ENCODE data around the gene PTPRN2. TPM values are rescaled to one million over a fixed set of nuclear protein-coding genes. Genes with fewer than 3 reads are reported as not detected.

Gene PTPRN2
- total and polyA plus RNA-seq, 2 of the 13 experiments (the other 11 are each of a cell fraction or from before 2014, with no cell fraction given): 2.5 to 24.2 TPM

DNA sequence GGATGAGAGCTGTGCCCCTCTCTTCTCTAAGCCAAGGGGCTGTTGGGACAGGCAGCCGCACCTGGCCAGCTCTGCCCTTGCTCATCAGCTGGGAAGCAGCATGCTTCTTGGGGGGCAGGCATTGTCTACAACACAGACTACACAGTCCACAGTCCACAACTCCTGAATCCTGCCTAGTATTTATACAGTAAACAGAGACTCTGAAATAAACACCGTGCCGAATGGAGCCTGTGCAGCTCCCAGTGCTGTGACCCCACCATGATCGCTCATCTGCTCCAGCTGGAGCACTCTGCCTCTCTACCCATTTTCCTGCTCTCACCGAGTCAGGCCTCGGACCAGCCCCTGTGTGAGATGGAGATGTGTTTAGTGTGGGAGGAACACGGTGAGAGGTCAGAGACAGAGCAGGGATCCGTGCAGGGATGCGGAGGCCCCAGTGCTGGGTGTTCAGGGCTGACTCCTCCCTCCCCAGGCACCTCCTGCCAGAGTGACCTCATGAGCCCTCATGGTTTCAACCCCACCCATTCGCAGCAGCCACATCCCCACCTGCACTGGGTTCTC is 642.8 kb downstream of the PTPRN2 start (continued):
- TF ChIP-seq ZNF17 (CRISPR knock-in tag; IDR thresholded peaks at IDR 0.05): no peak
- TF ChIP-seq GFI1 (CRISPR knock-in tag; IDR thresholded peaks at IDR 0.05; ENCODE audit: borderline replicate concordance): no peak
- TF ChIP-seq ZSCAN20 (CRISPR knock-in tag; IDR thresholded peaks at IDR 0.05; ENCODE audit: borderline replicate concordance): 0 out of 2 replicates have a peak, but pooled peaks have one; percentile 19
- TF ChIP-seq, protein P1, sequence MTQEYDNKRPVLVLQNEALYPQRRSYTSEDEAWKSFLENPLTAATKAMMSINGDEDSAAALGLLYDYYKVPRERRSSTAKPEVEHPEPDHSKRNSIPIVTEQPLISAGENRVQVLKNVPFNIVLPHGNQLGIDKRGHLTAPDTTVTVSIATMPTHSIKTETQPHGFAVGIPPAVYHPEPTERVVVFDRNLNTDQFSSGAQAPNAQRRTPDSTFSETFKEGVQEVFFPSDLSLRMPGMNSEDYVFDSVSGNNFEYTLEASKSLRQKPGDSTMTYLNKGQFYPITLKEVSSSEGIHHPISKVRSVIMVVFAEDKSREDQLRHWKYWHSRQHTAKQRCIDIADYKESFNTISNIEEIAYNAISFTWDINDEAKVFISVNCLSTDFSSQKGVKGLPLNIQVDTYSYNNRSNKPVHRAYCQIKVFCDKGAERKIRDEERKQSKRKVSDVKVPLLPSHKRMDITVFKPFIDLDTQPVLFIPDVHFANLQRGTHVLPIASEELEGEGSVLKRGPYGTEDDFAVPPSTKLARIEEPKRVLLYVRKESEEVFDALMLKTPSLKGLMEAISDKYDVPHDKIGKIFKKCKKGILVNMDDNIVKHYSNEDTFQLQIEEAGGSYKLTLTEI (CRISPR knock-in tag; conservative IDR thresholded peaks at IDR 0.05): no peak
- no peak for TF ChIP-seq MAFF (IDR thresholded peaks at IDR 0.05; ENCODE audit: low read depth, low read length)
- no peak for TF ChIP-seq NCOR1 (IDR thresholded peaks at IDR 0.05; ENCODE audit: borderline replicate concordance, low read length)
- TF ChIP-seq, protein P2, sequence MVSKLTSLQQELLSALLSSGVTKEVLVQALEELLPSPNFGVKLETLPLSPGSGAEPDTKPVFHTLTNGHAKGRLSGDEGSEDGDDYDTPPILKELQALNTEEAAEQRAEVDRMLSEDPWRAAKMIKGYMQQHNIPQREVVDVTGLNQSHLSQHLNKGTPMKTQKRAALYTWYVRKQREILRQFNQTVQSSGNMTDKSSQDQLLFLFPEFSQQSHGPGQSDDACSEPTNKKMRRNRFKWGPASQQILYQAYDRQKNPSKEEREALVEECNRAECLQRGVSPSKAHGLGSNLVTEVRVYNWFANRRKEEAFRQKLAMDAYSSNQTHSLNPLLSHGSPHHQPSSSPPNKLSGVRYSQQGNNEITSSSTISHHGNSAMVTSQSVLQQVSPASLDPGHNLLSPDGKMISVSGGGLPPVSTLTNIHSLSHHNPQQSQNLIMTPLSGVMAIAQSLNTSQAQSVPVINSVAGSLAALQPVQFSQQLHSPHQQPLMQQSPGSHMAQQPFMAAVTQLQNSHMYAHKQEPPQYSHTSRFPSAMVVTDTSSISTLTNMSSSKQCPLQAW (CRISPR knock-in tag; IDR thresholded peaks at IDR 0.05): no peak
- TF ChIP-seq, protein P3, sequence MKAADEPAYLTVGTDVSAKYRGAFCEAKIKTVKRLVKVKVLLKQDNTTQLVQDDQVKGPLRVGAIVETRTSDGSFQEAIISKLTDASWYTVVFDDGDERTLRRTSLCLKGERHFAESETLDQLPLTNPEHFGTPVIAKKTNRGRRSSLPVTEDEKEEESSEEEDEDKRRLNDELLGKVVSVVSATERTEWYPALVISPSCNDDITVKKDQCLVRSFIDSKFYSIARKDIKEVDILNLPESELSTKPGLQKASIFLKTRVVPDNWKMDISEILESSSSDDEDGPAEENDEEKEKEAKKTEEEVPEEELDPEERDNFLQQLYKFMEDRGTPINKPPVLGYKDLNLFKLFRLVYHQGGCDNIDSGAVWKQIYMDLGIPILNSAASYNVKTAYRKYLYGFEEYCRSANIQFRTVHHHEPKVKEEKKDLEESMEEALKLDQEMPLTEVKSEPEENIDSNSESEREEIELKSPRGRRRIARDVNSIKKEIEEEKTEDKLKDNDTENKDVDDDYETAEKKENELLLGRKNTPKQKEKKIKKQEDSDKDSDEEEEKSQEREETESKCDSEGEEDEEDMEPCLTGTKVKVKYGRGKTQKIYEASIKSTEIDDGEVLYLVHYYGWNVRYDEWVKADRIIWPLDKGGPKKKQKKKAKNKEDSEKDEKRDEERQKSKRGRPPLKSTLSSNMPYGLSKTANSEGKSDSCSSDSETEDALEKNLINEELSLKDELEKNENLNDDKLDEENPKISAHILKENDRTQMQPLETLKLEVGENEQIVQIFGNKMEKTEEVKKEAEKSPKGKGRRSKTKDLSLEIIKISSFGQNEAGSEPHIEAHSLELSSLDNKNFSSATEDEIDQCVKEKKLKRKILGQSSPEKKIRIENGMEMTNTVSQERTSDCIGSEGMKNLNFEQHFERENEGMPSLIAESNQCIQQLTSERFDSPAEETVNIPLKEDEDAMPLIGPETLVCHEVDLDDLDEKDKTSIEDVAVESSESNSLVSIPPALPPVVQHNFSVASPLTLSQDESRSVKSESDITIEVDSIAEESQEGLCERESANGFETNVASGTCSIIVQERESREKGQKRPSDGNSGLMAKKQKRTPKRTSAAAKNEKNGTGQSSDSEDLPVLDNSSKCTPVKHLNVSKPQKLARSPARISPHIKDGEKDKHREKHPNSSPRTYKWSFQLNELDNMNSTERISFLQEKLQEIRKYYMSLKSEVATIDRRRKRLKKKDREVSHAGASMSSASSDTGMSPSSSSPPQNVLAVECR (CRISPR knock-in tag; IDR thresholded peaks at IDR 0.05; ENCODE audit: borderline replicate concordance): peak; percentile 61; the same call in 1 of the 2 replicates
- TF ChIP-seq POGZ (CRISPR knock-in tag; IDR thresholded peaks at IDR 0.05): no peak; the same call in 1 of the 2 replicates
- TF ChIP-seq, protein P4, sequence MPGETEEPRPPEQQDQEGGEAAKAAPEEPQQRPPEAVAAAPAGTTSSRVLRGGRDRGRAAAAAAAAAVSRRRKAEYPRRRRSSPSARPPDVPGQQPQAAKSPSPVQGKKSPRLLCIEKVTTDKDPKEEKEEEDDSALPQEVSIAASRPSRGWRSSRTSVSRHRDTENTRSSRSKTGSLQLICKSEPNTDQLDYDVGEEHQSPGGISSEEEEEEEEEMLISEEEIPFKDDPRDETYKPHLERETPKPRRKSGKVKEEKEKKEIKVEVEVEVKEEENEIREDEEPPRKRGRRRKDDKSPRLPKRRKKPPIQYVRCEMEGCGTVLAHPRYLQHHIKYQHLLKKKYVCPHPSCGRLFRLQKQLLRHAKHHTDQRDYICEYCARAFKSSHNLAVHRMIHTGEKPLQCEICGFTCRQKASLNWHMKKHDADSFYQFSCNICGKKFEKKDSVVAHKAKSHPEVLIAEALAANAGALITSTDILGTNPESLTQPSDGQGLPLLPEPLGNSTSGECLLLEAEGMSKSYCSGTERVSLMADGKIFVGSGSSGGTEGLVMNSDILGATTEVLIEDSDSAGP (CRISPR knock-in tag; IDR thresholded peaks at IDR 0.05; ENCODE audit: borderline replicate concordance): no peak
- TF ChIP-seq, protein P5, sequence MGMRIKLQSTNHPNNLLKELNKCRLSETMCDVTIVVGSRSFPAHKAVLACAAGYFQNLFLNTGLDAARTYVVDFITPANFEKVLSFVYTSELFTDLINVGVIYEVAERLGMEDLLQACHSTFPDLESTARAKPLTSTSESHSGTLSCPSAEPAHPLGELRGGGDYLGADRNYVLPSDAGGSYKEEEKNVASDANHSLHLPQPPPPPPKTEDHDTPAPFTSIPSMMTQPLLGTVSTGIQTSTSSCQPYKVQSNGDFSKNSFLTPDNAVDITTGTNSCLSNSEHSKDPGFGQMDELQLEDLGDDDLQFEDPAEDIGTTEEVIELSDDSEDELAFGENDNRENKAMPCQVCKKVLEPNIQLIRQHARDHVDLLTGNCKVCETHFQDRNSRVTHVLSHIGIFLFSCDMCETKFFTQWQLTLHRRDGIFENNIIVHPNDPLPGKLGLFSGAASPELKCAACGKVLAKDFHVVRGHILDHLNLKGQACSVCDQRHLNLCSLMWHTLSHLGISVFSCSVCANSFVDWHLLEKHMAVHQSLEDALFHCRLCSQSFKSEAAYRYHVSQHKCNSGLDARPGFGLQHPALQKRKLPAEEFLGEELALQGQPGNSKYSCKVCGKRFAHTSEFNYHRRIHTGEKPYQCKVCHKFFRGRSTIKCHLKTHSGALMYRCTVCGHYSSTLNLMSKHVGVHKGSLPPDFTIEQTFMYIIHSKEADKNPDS (CRISPR knock-in tag; IDR thresholded peaks at IDR 0.05): no peak
- TF ChIP-seq, protein P6, sequence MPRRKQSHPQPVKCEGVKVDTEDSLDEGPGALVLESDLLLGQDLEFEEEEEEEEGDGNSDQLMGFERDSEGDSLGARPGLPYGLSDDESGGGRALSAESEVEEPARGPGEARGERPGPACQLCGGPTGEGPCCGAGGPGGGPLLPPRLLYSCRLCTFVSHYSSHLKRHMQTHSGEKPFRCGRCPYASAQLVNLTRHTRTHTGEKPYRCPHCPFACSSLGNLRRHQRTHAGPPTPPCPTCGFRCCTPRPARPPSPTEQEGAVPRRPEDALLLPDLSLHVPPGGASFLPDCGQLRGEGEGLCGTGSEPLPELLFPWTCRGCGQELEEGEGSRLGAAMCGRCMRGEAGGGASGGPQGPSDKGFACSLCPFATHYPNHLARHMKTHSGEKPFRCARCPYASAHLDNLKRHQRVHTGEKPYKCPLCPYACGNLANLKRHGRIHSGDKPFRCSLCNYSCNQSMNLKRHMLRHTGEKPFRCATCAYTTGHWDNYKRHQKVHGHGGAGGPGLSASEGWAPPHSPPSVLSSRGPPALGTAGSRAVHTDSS (CRISPR knock-in tag; conservative IDR thresholded peaks at IDR 0.05): no peak
- no peak for TF ChIP-seq PAX8 (CRISPR knock-in tag; IDR thresholded peaks at IDR 0.05; ENCODE audit: borderline replicate concordance)
